Measurements from ENCODE around the gene FRMD3.

FRMD3 gene

GRCh38 chr9:83271665-83272071 lies 266.5 kb downstream of the FRMD3 start:
- H3K27ac Mint-ChIP-seq: no peak overlapping the region
- no peak for DNase-seq
- H3K4me1 Mint-ChIP-seq: peaks cover 8% of the 10 kb centered on the region
- no peak overlapping the region for H3K4me3 Mint-ChIP-seq
- no peak for TF ChIP-seq CTCF (IDR thresholded peaks at IDR 0.05)
- H3K27me3 Mint-ChIP-seq (ENCODE audit: low read depth, poor library complexity): peaks cover 3% of the 10 kb centered on the region
- H3K36me3 Mint-ChIP-seq (ENCODE audit: low read depth): no peaks in the 10 kb centered on the region
- peaks cover 4% of the 10 kb centered on the region for H3K9me3 Mint-ChIP-seq

GRCh38 chr9:83270116-83270515 lies 268.1 kb downstream of the FRMD3 start:
- Mint-ChIP-seq H3K4me1 (peaks cover 12% of the 10 kb centered on the region), H3K27me3 (ENCODE audit: low read depth, poor library complexity) (peaks cover 3% of the 10 kb centered on the region), H3K4me3 (no peak overlapping the region), H3K9me3 (peaks cover 4% of the 10 kb centered on the region), H3K36me3 (ENCODE audit: low read depth) (no peaks in the 10 kb centered on the region), H3K27ac (no peak overlapping the region)
- no peak for TF ChIP-seq CTCF (IDR thresholded peaks at IDR 0.05)
- DNase-seq: no peak

GRCh38 chr9:83267741-83268140 lies 270.5 kb downstream of the FRMD3 start:
- Mint-ChIP-seq H3K27me3 (ENCODE audit: low read depth, poor library complexity) (peaks cover 3% of the 10 kb centered on the region), H3K4me1 (peaks cover 12% of the 10 kb centered on the region), H3K36me3 (ENCODE audit: low read depth) (no peaks in the 10 kb centered on the region), H3K9me3 (peaks cover 4% of the 10 kb centered on the region), H3K27ac (no peak overlapping the region), H3K4me3 (no peak overlapping the region)
- DNase-seq: no peak
- no peak for TF ChIP-seq CTCF (IDR thresholded peaks at IDR 0.05)

- TF ChIP-seq CTCF (IDR thresholded peaks at IDR 0.05): no peak
- no peak for DNase-seq
- no peak overlapping the region for H3K4me3 Mint-ChIP-seq
- H3K9me3 Mint-ChIP-seq: peaks cover 4% of the 10 kb centered on the region
- H3K36me3 Mint-ChIP-seq (ENCODE audit: low read depth): no peaks in the 10 kb centered on the region
- H3K27me3 Mint-ChIP-seq (ENCODE audit: low read depth, poor library complexity): peaks cover 7% of the 10 kb centered on the region
- H3K4me1 Mint-ChIP-seq: peaks cover 11% of the 10 kb centered on the region
- H3K27ac Mint-ChIP-seq: no peak overlapping the region
These were observed 271.3 kb downstream of the FRMD3 start for GRCh38 chr9:83266666-83267496.

GRCh38 chr9:83266331-83266665 lies 271.9 kb downstream of the FRMD3 start:
- Mint-ChIP-seq H3K27ac (no peak overlapping the region), H3K4me1 (peaks cover 7% of the 10 kb centered on the region), H3K4me3 (no peak overlapping the region), H3K36me3 (ENCODE audit: low read depth) (no peaks in the 10 kb centered on the region), H3K27me3 (ENCODE audit: low read depth, poor library complexity) (peaks cover 7% of the 10 kb centered on the region), H3K9me3 (no peaks in the 10 kb centered on the region)
- no peak for TF ChIP-seq CTCF (IDR thresholded peaks at IDR 0.05)
- no peak for DNase-seq

- H3K4me1 Mint-ChIP-seq: peaks cover 7% of the 10 kb centered on the region
- no peaks in the 10 kb centered on the region for H3K36me3 Mint-ChIP-seq (ENCODE audit: low read depth)
- H3K4me3 Mint-ChIP-seq: no peak overlapping the region
- no peak for DNase-seq
- no peak overlapping the region for H3K27ac Mint-ChIP-seq
- H3K9me3 Mint-ChIP-seq: no peaks in the 10 kb centered on the region
- H3K27me3 Mint-ChIP-seq (ENCODE audit: low read depth, poor library complexity): peaks cover 3% of the 10 kb centered on the region
- TF ChIP-seq CTCF (IDR thresholded peaks at IDR 0.05): no peak
These were observed 273.9 kb downstream of the FRMD3 start for GRCh38 chr9:83264315-83264714.
